Dermis microvascular lymphatic vessel endothelial cell (primary cell): Measurements from ENCODE around the gene ULK4. TPM values are rescaled to one million over a fixed set of nuclear protein-coding genes. Genes with fewer than 3 reads are reported as not detected.

Experiments used
- DNase-seq, 2 donors: peaks; one replicate each; pipeline versions ENCODE4 v3.0.0 to v3.0.0-alpha.2; 2010; ENCODE audit warnings: low read depth in 2 of 2
- total RNA-seq: library from RNA; depleted of rRNA; stranded (reverse); fragments of >200 nt; gene quantifications from 2 replicates; pipeline ENCODE4 v1.2.1, GENCODE V29; 2014

Gene ULK4
- total RNA-seq, 1 donor from 2014 or later: 5.8 TPM

GRCh38 chr3:41364736-41365135 is 597.2 kb downstream of the ULK4 start:
- DNase-seq: no peak

GRCh38 chr3:41363830-41364523 is 597.9 kb downstream of the ULK4 start:
- DNase-seq: no peak

- DNase-seq: no peak
Measured at GRCh38 chr3:41362638-41363559, 599.0 kb downstream of the ULK4 start.

- no peak for DNase-seq
Measured at GRCh38 chr3:41357271-41357670, 604.6 kb downstream of the ULK4 start.

GRCh38 chr3:41356775-41357174 is 605.1 kb downstream of the ULK4 start:
- no peak for DNase-seq

GRCh38 chr3:41352510-41352909 is 609.4 kb downstream of the ULK4 start:
- no peak for DNase-seq

GRCh38 chr3:41350441-41350840 is 611.5 kb downstream of the ULK4 start:
- DNase-seq: no peak

GRCh38 chr3:41348401-41348800 is 613.5 kb downstream of the ULK4 start:
- DNase-seq: no peak

GRCh38 chr3:41346698-41347270 is 615.1 kb downstream of the ULK4 start:
- no peak for DNase-seq

- no peak for DNase-seq
Measured at GRCh38 chr3:41345788-41346187, 616.1 kb downstream of the ULK4 start.

- DNase-seq: no peak
Measured at GRCh38 chr3:41339758-41340157, 622.1 kb downstream of the ULK4 start.

GRCh38 chr3:41338276-41338675 is 623.6 kb downstream of the ULK4 start:
- DNase-seq: no peak

- no peak for DNase-seq
Measured at GRCh38 chr3:41334426-41334825, 627.5 kb downstream of the ULK4 start.

- DNase-seq: no peak
Measured at GRCh38 chr3:41331041-41331440, 630.9 kb downstream of the ULK4 start.

- DNase-seq: no peak
Measured at GRCh38 chr3:41330465-41330864, 631.4 kb downstream of the ULK4 start.

GRCh38 chr3:41329881-41330280 is 632.0 kb downstream of the ULK4 start:
- no peak for DNase-seq

GRCh38 chr3:41328926-41329325 is 633.0 kb downstream of the ULK4 start:
- no peak for DNase-seq

- DNase-seq: no peak
Measured at GRCh38 chr3:41327718-41328117, 634.2 kb downstream of the ULK4 start.

- no peak for DNase-seq
Measured at GRCh38 chr3:41324156-41324475, 637.8 kb downstream of the ULK4 start.

GRCh38 chr3:41323467-41324155 is 638.3 kb downstream of the ULK4 start:
- no peak for DNase-seq

- DNase-seq: no peak
Measured at GRCh38 chr3:41321642-41321980, 640.3 kb downstream of the ULK4 start.
